HEK293 (cell line): ENCODE measurements around the gene RAI14.
A peak's percentile ranks its signal among the peaks of the same experiment; 100 is the strongest.

Experiments
- ZBTB21 ChIP-seq: fragments of 450-650 bp; formaldehyde crosslinking; IDR thresholded peaks from 2 replicates; pipeline ENCODE4 v1.5.1; 2017; ENCODE audit warnings: missing biosample characterization, missing genetic modification characterization
- ZNF146 ChIP-seq: fragments of 450-650 bp; formaldehyde crosslinking; IDR thresholded peaks from 2 replicates; pipeline ENCODE4 v1.5.1; 2016; ENCODE audit warnings: missing biosample characterization, missing genetic modification characterization
- ZNF157 ChIP-seq: fragments of 450-650 bp; formaldehyde crosslinking; IDR thresholded peaks from 2 replicates; pipeline ENCODE4 v1.5.1; 2016; ENCODE audit warnings: missing biosample characterization, missing genetic modification characterization
- ZNF23 ChIP-seq: fragments of 450-650 bp; formaldehyde crosslinking; IDR thresholded peaks from 2 replicates; pipeline ENCODE4 v1.5.1; 2016; ENCODE audit warnings: missing biosample characterization, missing genetic modification characterization, borderline replicate concordance
- ZNF248 ChIP-seq: fragments of 450-650 bp; formaldehyde crosslinking; IDR thresholded peaks from 2 replicates; pipeline ENCODE4 v1.5.1; 2017; ENCODE audit warnings: missing biosample characterization, missing genetic modification characterization
- ZNF548 ChIP-seq: fragments of 450-650 bp; formaldehyde crosslinking; IDR thresholded peaks from 2 replicates; pipeline ENCODE4 v1.5.1; 2016; ENCODE audit warnings: missing biosample characterization, missing genetic modification characterization
- TF ChIP-seq, protein P1 (sequence below): fragments of 450-650 bp; formaldehyde crosslinking; IDR thresholded peaks from 2 replicates; pipeline ENCODE4 v1.5.1; 2016; ENCODE audit warnings: missing biosample characterization, missing genetic modification characterization
- TF ChIP-seq, protein P2 (sequence below): fragments of 450-650 bp; formaldehyde crosslinking; IDR thresholded peaks from 2 replicates; pipeline ENCODE4 v1.5.1; 2016; ENCODE audit warnings: missing biosample characterization, missing genetic modification characterization

DNA sequence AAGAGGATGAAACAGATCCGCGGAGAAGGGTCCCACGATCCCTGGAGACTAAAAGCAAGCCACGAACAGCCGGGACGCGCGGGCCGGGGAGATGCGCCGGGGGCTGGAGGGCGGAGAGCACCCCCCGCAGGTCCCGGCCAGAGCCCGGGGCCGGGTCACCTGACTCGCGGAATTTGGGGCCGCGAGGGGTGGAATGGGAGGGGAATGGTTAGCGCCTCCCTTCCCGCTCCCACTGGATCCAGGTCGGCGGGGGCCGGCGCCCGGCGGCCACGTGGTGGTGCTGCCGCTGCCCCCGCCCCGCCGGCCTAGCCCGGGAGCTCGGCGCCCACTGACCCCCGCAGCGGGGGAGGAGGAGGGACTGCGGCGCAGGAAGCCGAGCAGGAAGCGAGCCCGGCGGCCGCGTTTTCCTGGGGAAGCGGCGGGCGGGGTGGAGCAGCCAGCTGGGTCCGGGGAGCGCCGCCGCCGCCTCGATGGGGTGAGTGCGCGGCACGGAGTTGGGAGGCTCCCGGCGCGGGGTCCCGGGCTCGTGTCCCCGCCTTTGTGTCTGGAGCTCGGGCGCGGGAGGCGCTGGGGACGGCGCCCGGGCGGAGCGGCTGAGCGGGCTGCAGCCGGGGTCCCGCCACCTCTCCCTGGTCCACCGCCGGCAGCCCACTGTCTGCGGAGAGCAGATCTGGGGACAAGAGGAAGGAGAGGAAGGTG, at the start of gene RAI14:
- TF ChIP-seq ZBTB21 (tag by site-specific recombination) (0 out of 2 replicates have a peak, but pooled peaks have one; percentile 18), ZNF157 (tag by site-specific recombination) (no peak), ZNF23 (tag by site-specific recombination) (no peak), ZNF146 (tag by site-specific recombination) (no peak), ZNF548 (no peak), ZNF248 (no peak)
- TF ChIP-seq, protein P1, sequence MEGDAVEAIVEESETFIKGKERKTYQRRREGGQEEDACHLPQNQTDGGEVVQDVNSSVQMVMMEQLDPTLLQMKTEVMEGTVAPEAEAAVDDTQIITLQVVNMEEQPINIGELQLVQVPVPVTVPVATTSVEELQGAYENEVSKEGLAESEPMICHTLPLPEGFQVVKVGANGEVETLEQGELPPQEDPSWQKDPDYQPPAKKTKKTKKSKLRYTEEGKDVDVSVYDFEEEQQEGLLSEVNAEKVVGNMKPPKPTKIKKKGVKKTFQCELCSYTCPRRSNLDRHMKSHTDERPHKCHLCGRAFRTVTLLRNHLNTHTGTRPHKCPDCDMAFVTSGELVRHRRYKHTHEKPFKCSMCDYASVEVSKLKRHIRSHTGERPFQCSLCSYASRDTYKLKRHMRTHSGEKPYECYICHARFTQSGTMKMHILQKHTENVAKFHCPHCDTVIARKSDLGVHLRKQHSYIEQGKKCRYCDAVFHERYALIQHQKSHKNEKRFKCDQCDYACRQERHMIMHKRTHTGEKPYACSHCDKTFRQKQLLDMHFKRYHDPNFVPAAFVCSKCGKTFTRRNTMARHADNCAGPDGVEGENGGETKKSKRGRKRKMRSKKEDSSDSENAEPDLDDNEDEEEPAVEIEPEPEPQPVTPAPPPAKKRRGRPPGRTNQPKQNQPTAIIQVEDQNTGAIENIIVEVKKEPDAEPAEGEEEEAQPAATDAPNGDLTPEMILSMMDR (tag by site-specific recombination): 0 out of 2 replicates have a peak, but pooled peaks have one; percentile 42
- TF ChIP-seq, protein P2, sequence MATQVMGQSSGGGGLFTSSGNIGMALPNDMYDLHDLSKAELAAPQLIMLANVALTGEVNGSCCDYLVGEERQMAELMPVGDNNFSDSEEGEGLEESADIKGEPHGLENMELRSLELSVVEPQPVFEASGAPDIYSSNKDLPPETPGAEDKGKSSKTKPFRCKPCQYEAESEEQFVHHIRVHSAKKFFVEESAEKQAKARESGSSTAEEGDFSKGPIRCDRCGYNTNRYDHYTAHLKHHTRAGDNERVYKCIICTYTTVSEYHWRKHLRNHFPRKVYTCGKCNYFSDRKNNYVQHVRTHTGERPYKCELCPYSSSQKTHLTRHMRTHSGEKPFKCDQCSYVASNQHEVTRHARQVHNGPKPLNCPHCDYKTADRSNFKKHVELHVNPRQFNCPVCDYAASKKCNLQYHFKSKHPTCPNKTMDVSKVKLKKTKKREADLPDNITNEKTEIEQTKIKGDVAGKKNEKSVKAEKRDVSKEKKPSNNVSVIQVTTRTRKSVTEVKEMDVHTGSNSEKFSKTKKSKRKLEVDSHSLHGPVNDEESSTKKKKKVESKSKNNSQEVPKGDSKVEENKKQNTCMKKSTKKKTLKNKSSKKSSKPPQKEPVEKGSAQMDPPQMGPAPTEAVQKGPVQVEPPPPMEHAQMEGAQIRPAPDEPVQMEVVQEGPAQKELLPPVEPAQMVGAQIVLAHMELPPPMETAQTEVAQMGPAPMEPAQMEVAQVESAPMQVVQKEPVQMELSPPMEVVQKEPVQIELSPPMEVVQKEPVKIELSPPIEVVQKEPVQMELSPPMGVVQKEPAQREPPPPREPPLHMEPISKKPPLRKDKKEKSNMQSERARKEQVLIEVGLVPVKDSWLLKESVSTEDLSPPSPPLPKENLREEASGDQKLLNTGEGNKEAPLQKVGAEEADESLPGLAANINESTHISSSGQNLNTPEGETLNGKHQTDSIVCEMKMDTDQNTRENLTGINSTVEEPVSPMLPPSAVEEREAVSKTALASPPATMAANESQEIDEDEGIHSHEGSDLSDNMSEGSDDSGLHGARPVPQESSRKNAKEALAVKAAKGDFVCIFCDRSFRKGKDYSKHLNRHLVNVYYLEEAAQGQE (tag by site-specific recombination): no peak
